Fibroblast of lung (primary cell): ENCODE data around the gene MITF. TPM values are rescaled to one million over a fixed set of nuclear protein-coding genes. Genes with fewer than 3 reads are reported as not detected.

Source experiments
- DNase-seq, 2 donors: peaks; one replicate each; pipeline versions ENCODE4 v3.0.0 to v3.0.0-alpha.2; 2010; ENCODE audit warnings: low read depth in 2 of 2
- H2AFZ ChIP-seq: 2 replicates; pipeline ENCODE4 v1.5.1; 2012; ENCODE audit warnings: low read length, control low read depth, inconsistent platforms
- H3K27ac ChIP-seq: 2 replicates; pipeline ENCODE4 v1.5.1; 2011; ENCODE audit warnings: low read length, control low read depth; ENCODE audit not compliant: insufficient read depth
- H3K27me3 ChIP-seq: 2 replicates; pipeline ENCODE4 v1.5.1; 2011; ENCODE audit warnings: mild to moderate bottlenecking, low read length; ENCODE audit not compliant: control insufficient read depth, insufficient read depth
- H3K36me3 ChIP-seq: 2 replicates; pipeline ENCODE4 v1.5.1; 2011; ENCODE audit warnings: low read length; ENCODE audit not compliant: control insufficient read depth, insufficient read depth
- H3K4me1 ChIP-seq: 2 replicates; pipeline ENCODE4 v1.5.1; 2011; ENCODE audit warnings: low read length; ENCODE audit not compliant: control insufficient read depth, insufficient read depth; ENCODE audit errors: extremely low read depth
- H3K4me2 ChIP-seq: 2 replicates; pipeline ENCODE4 v1.5.1; 2011; ENCODE audit warnings: low read length, control low read depth; ENCODE audit not compliant: insufficient read depth; ENCODE audit errors: extremely low read depth
- H3K4me3 ChIP-seq, 4 experiments: fragments of 200-600 bp in 1 of 4; sonication (generic) in 1 of 4; replicated peaks in 1 of 4; 2 replicates each; pipeline ENCODE4 v1.5.1; 2011 to 2016; ENCODE audit warnings: low read length in 4 of 4, low read depth in 3 of 4, mild to moderate bottlenecking in 3 of 4, control low read depth in 2 of 4, inconsistent platforms in 1 of 4, mixed read lengths in 1 of 4; ENCODE audit not compliant: insufficient read depth in 1 of 4; ENCODE audit errors: control extremely low read depth in 1 of 4
- H3K79me2 ChIP-seq: 2 replicates; pipeline ENCODE4 v1.5.1; 2012; ENCODE audit warnings: mild to moderate bottlenecking, low read length, inconsistent platforms; ENCODE audit not compliant: control insufficient read depth, insufficient read depth
- H3K9ac ChIP-seq: 2 replicates; pipeline ENCODE4 v1.5.1; 2011; ENCODE audit warnings: mild to moderate bottlenecking, low read length, control low read depth; ENCODE audit not compliant: insufficient read depth
- H3K9me3 ChIP-seq: 2 replicates; pipeline ENCODE4 v1.5.1; 2012; ENCODE audit warnings: low read depth, low read length; ENCODE audit not compliant: control insufficient read depth, insufficient read depth
- H4K20me1 ChIP-seq: 2 replicates; pipeline ENCODE4 v1.5.1; 2011; ENCODE audit warnings: low read length; ENCODE audit not compliant: control insufficient read depth, insufficient read depth; ENCODE audit errors: extremely low read depth
- CTCF ChIP-seq, 2 donors: IDR thresholded peaks in 1 of 2; conservative IDR thresholded peaks in 1 of 2; 1 replicate in 1 of 2; 2 replicates in 1 of 2; pipeline ENCODE4 v1.5.1; 2011 to 2012; ENCODE audit warnings: low read length in 2 of 2, control low read depth in 1 of 2, inconsistent platforms in 1 of 2, low read depth in 1 of 2, mild to moderate bottlenecking in 1 of 2
- EZH2 ChIP-seq: IDR thresholded peaks from 2 replicates; pipeline ENCODE4 v1.5.1; 2012; ENCODE audit warnings: low read length, control low read depth, mild to moderate bottlenecking; ENCODE audit errors: missing control alignments
- polyA plus RNA-seq, 2 donors: library from polyadenylated mRNA; depleted of rRNA in 1 of 2; stranded (reverse) in 1 of 2; unstranded in 1 of 2; fragments of >200 nt; gene quantifications; 2 replicates each; pipeline ENCODE4 v1.2.1, GENCODE V29; 2011 to 2012; ENCODE audit warnings: missing spikeins in 1 of 2
- total RNA-seq: library from RNA; depleted of rRNA; stranded (reverse); fragments of >200 nt; gene quantifications from 2 replicates; pipeline ENCODE4 v1.2.1, GENCODE V29; 2014

Gene MITF
- total and polyA plus RNA-seq, 2 donors (not counting 1 experiment from before 2014, with no cell fraction given): 31.6 to 34.3 TPM

- Histone ChIP-seq H4K20me1 (no peaks in the 10 kb centered on the region), H3K9ac (no peak overlapping the region), H2AFZ (no peak overlapping the region), H3K4me1 (no peaks in the 10 kb centered on the region), H3K27me3 (peaks cover 5% of the 10 kb centered on the region), H3K4me2 (no peak overlapping the region), H3K9me3 (no peaks in the 10 kb centered on the region), H3K27ac (no peak overlapping the region), H3K36me3 (no peaks in the 10 kb centered on the region), H3K4me3 (no peak overlapping the region), H3K79me2 (no peaks in the 10 kb centered on the region)
- no peak for TF ChIP-seq EZH2
- no peak for DNase-seq
Measured at GRCh38 chr3:69723389-69723788, 15.9 kb upstream of the MITF start.

DNA sequence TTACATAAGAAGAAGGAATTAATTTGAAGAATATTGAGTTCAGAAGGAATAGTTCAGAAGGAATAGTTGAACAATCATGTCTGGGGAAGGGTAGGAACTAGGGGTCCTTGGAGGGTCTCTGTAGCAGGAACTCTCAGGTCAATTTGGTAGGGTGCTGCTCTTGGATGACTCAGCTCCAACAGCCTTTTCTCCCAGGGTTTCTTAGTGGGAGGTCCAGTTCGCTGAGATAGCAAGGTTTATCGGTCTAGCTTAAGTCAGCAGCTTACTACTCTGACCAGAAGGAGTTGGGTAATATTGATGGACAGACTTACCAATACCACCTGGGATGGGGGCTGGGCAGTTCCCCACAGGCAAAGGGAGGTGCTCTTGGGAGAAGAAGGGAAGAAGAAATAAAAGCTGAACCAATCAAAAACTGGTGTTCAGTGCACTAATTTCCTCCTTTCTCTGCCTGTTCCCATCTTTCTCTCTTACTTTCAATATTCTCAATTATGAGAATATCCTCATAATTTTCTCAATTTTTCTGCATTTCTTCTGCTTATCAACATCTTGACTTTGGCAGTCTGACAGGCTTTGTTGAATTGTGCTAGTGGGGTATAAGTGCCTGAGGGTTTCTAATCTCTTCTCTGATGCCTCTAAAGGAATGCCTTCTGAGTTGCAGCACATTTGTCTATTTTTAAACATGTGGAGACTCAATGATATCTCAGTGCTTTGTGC lies 14.4 kb upstream of the MITF start:
- Histone ChIP-seq H3K4me1 (no peaks in the 10 kb centered on the region), H3K27me3 (peaks cover 3% of the 10 kb centered on the region), H3K9me3 (no peaks in the 10 kb centered on the region), H3K9ac (no peak overlapping the region), H2AFZ (no peak overlapping the region), H3K27ac (no peak overlapping the region), H4K20me1 (no peaks in the 10 kb centered on the region), H3K79me2 (no peaks in the 10 kb centered on the region), H3K4me3 (no peak overlapping the region), H3K36me3 (no peaks in the 10 kb centered on the region), H3K4me2 (no peak overlapping the region)
- no peak for TF ChIP-seq EZH2
- no peak for TF ChIP-seq CTCF (conservative IDR thresholded peaks at IDR 0.05 in 1 of 2, IDR thresholded peaks at IDR 0.05 in 1 of 2; ENCODE audit: low read depth in 1 of 2, low read length in 2 of 2)
- DNase-seq: peak in 1 of 2 donors; percentile 37

DNA sequence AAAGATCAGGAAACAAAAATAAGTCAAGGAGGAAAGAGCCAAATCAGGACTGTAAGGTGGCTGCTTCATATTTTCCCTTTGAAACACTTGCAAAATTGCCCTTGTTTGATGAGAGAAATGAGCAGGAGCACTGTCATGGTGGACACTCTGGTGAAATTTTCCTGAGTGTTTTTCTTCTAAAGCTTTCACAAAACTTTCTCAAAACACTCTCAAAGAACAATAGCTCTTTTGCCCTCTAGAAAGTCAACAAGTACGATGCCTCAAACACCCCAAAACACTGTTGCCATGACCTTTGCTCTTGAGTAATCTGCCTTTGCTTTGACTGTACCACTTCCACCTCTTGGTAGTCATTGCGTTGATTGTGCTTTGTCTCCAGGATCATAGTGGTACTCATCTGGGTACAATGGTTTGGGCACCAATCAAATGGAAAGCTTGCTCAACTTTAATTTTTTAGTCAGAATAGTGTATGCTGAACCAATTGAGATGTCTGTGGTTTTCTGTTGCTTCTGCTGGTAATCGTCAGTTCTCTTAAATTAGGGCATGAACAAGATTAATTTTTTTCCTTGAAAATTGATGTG lies 13.2 kb upstream of the MITF start:
- H3K4me3 ChIP-seq: no peak overlapping the region
- no peaks in the 10 kb centered on the region for H3K27me3 ChIP-seq
- no peak for TF ChIP-seq CTCF (conservative IDR thresholded peaks at IDR 0.05 in 1 of 2, IDR thresholded peaks at IDR 0.05 in 1 of 2; ENCODE audit: low read depth in 1 of 2, low read length in 2 of 2)
- TF ChIP-seq EZH2: no peak
- no peaks in the 10 kb centered on the region for H3K36me3 ChIP-seq
- no peaks in the 10 kb centered on the region for H4K20me1 ChIP-seq
- H3K4me2 ChIP-seq: no peak overlapping the region
- H2AFZ ChIP-seq: no peak overlapping the region
- H3K27ac ChIP-seq: no peak overlapping the region
- no peaks in the 10 kb centered on the region for H3K79me2 ChIP-seq
- H3K9ac ChIP-seq: no peak overlapping the region
- DNase-seq: no peak
- no peaks in the 10 kb centered on the region for H3K4me1 ChIP-seq
- H3K9me3 ChIP-seq: no peaks in the 10 kb centered on the region
